CD4-positive, alpha-beta memory T cell (primary cell): ENCODE results near the gene SCAF1. TPM values are rescaled to one million over a fixed set of nuclear protein-coding genes. Genes with fewer than 3 reads are reported as not detected.
"Not testable (repeated sequence)": the region's sequence is repeated elsewhere in the genome, so short reads cannot be mapped to it uniquely, and the experiment has no call there.

Experiments
- CTCF ChIA-PET: fragments of 350-600 bp; sonication (Branson Sonifier 250); formaldehyde crosslinking; loops from one replicate; lab custom pipeline; 2021; ENCODE audit warnings: inconsistent platforms; ENCODE audit not compliant: partially characterized antibody; lab: Charles Lee
- POLR2A ChIA-PET: fragments of 350-600 bp; sonication (Branson Sonifier 250); formaldehyde crosslinking; loops from one replicate; lab custom pipeline; 2021; ENCODE audit not compliant: partially characterized antibody; lab: Charles Lee
- DNase-seq, 5 donors: peaks; one replicate each; pipeline versions ENCODE4 v3.0.0 to v3.0.0-alpha.2; 2020 to 2022; ENCODE audit warnings: mixed read lengths in 1 of 5
- H3K27ac ChIP-seq: one replicate; pipeline ENCODE4 v1.7.0; 2013; ENCODE audit warnings: low read depth, low read length
- H3K27me3 ChIP-seq: 2 replicates; pipeline ENCODE4 v1.7.0; 2013; ENCODE audit warnings: mild to moderate bottlenecking, low read length, moderate library complexity; ENCODE audit not compliant: insufficient read depth
- H3K36me3 ChIP-seq: 2 replicates; pipeline ENCODE4 v1.7.0; 2013; ENCODE audit warnings: mild to moderate bottlenecking, low read length, moderate library complexity; ENCODE audit not compliant: insufficient read depth
- H3K4me1 ChIP-seq: 2 replicates; pipeline ENCODE4 v1.7.0; 2013; ENCODE audit warnings: mild to moderate bottlenecking, low read length, moderate library complexity; ENCODE audit not compliant: insufficient read depth
- H3K4me3 ChIP-seq, 2 donors: one replicate each; pipeline ENCODE4 v1.7.0; 2013; ENCODE audit warnings: low read length in 2 of 2, mild to moderate bottlenecking in 1 of 2
- H3K9me3 ChIP-seq, 2 donors: one replicate each; pipeline ENCODE4 v1.7.0; 2013; ENCODE audit warnings: low read length in 2 of 2, control low read depth in 1 of 2; ENCODE audit not compliant: control insufficient read depth in 1 of 2
- H3K27ac Mint-ChIP-seq, 7 donors: one replicate each; pipeline ENCODE4 v1.8.0; 2020 to 2021; ENCODE audit warnings: mixed read lengths in 7 of 7, mild to moderate bottlenecking in 6 of 7, inconsistent platforms in 3 of 7, moderate library complexity in 3 of 7
- H3K27me3 Mint-ChIP-seq, 2 donors: one replicate each; pipeline ENCODE4 v1.8.0; 2020 to 2021; ENCODE audit warnings: mixed read lengths in 2 of 2
- H3K36me3 Mint-ChIP-seq, 2 donors: one replicate each; pipeline ENCODE4 v1.8.0; 2020 to 2021; ENCODE audit warnings: mixed read lengths in 2 of 2, inconsistent platforms in 1 of 2, mild to moderate bottlenecking in 1 of 2
- H3K4me1 Mint-ChIP-seq, 4 donors: one replicate each; pipeline ENCODE4 v1.8.0; 2020 to 2021; ENCODE audit warnings: mixed read lengths in 4 of 4, mild to moderate bottlenecking in 1 of 4
- H3K4me3 Mint-ChIP-seq, 8 donors: one replicate each; pipeline ENCODE4 v1.8.0; 2020 to 2021; ENCODE audit warnings: mixed read lengths in 8 of 8, mild to moderate bottlenecking in 7 of 8, moderate library complexity in 6 of 8, inconsistent platforms in 3 of 8
- H3K9me3 Mint-ChIP-seq, 8 donors: one replicate each; pipeline ENCODE4 v1.8.0; 2020 to 2021; ENCODE audit warnings: mixed read lengths in 8 of 8, mild to moderate bottlenecking in 5 of 8, inconsistent platforms in 3 of 8, moderate library complexity in 1 of 8
- intact Hi-C: fragments of 100-400 bp; cut with micrococcal nuclease; formaldehyde crosslinking; loops from one replicate; pipeline ENCODE4 v1.15.1; 2023
- polyA plus RNA-seq, 2 donors: library from polyadenylated mRNA; unstranded; fragments of 300-500 nt; fragmentation: Illumina TruSeq; gene quantifications; one replicate each; pipeline ENCODE4 v1.2.3, GENCODE V29; 2021
- total RNA-seq, 2 experiments: library from RNA; stranded (reverse); gene quantifications; one replicate each; pipeline ENCODE4 v1.2.3, GENCODE V29; 2021

The SCAF1 gene
- total and polyA plus RNA-seq, 4 experiments from 2014 or later: 4.0 to 62.7 (median 60.5) TPM; not detected in 1

- Mint-ChIP-seq H3K27ac (peak overlapping the region in 3 of 7 donors; percentile 14 to 62 (median 58)), H3K4me1 (peaks cover 2 to 9% (median 5%) of the 10 kb centered on the region in 4 donors), H3K9me3 (peaks cover 0 to 2% (median 0%) of the 10 kb centered on the region in 8 donors), H3K4me3 (no peak overlapping the region), H3K36me3 (peaks cover 12% of the 10 kb centered on the region in 2 donors), H3K27me3 (no peaks in the 10 kb centered on the region)
- Histone ChIP-seq H3K9me3 (no peaks in the 10 kb centered on the region), H3K36me3 (no peaks in the 10 kb centered on the region), H3K27ac (no peak overlapping the region), H3K4me3 (no peak overlapping the region), H3K4me1 (no peaks in the 10 kb centered on the region), H3K27me3 (no peaks in the 10 kb centered on the region)
- no peak for DNase-seq
- intact Hi-C loops: no loop called here
- ChIA-PET POLR2A (interaction anchor here (0.7 to 2.9 kb wide), 5 partner anchors 9 to 44 kb away, joined by 3 to 15 read pairs (median 4); partner anchors contain the start of genes PRR12 and RRAS), CTCF (interaction anchor here (1.1 kb wide), 2 partner anchors 8 to 47 kb away, joined by 3 to 4 read pairs; partner anchors contain the start of gene RRAS)
These were observed 10.3 kb upstream of the SCAF1 start for GRCh38 chr19:49631610-49632192.

GRCh38 chr19:49632576-49632975, 9.4 kb upstream of the SCAF1 start:
- H3K27ac ChIP-seq: no peak overlapping the region
- intact Hi-C loops: no loop called here
- CTCF ChIA-PET: no interaction called here
- peaks cover 3 to 5% of the 10 kb centered on the region in 2 donors for H3K36me3 Mint-ChIP-seq
- no peaks in the 10 kb centered on the region for H3K36me3 ChIP-seq
- POLR2A ChIA-PET: interaction anchor here (0.7 to 2.9 kb wide), 2 partner anchors 32 to 41 kb away, joined by 3 to 15 read pairs; partner anchors contain the start of gene PRR12
- H3K4me3 Mint-ChIP-seq: no peak overlapping the region
- H3K4me1 Mint-ChIP-seq: peaks cover 2 to 11% (median 6%) of the 10 kb centered on the region in 4 donors
- DNase-seq: no peak
- no peaks in the 10 kb centered on the region for H3K27me3 ChIP-seq
- H3K4me3 ChIP-seq: no peak overlapping the region
- H3K9me3 Mint-ChIP-seq: peaks cover 0 to 2% (median 0%) of the 10 kb centered on the region in 8 donors
- H3K9me3 ChIP-seq: no peaks in the 10 kb centered on the region
- H3K27ac Mint-ChIP-seq: peak overlapping the region in 1 of 7 donors; percentile 35
- peaks cover under 1% of the 10 kb centered on the region for H3K4me1 ChIP-seq
- no peaks in the 10 kb centered on the region for H3K27me3 Mint-ChIP-seq

GRCh38 chr19:49633273-49633672, 8.7 kb upstream of the SCAF1 start:
- POLR2A ChIA-PET, H3K27me3 Mint-ChIP-seq, H3K4me3 ChIP-seq, H3K27me3 ChIP-seq, H3K36me3 ChIP-seq, H3K4me1 ChIP-seq, intact Hi-C loops, H3K9me3 Mint-ChIP-seq, CTCF ChIA-PET, DNase-seq, H3K36me3 Mint-ChIP-seq, H3K27ac ChIP-seq, H3K9me3 ChIP-seq, H3K4me3 Mint-ChIP-seq: not testable (repeated sequence)
- Mint-ChIP-seq H3K4me1 (peaks cover 3 to 17% (median 12%) of the 10 kb centered on the region in 4 donors), H3K27ac (peak overlapping the region in 1 of 7 donors; percentile 16)

GRCh38 chr19:49635530-49636232, 6.3 kb upstream of the SCAF1 start:
- intact Hi-C loops: no loop called here
- ChIA-PET CTCF (interaction anchor here (1.0 kb wide), 1 partner anchor 37 kb away, joined by 3 read pairs; no protein-coding TSS in a partner anchor), POLR2A (interaction anchor here (0.7 to 1.8 kb wide), 5 partner anchors 24 to 77 kb away, joined by 3 to 5 read pairs (median 3); partner anchors contain the start of gene PRR12)
- Histone ChIP-seq H3K27me3 (no peaks in the 10 kb centered on the region), H3K4me1 (peaks cover 24% of the 10 kb centered on the region), H3K36me3 (no peaks in the 10 kb centered on the region), H3K9me3 (no peaks in the 10 kb centered on the region), H3K4me3 (no peak overlapping the region), H3K27ac (no peak overlapping the region)
- Mint-ChIP-seq H3K4me3 (peak overlapping the region in 1 of 8 donors; percentile 49), H3K9me3 (peaks cover 0 to 2% (median 0%) of the 10 kb centered on the region in 8 donors), H3K27ac (peak overlapping the region in 4 of 7 donors; percentile 40 to 73 (median 50)), H3K36me3 (peaks cover 0 to 1% of the 10 kb centered on the region in 2 donors), H3K27me3 (no peaks in the 10 kb centered on the region), H3K4me1 (peaks cover 19 to 37% (median 29%) of the 10 kb centered on the region in 4 donors)
- no peak for DNase-seq

- no peak overlapping the region for H3K4me3 ChIP-seq
- POLR2A ChIA-PET: interaction anchor here (1.2 to 1.8 kb wide), 3 partner anchors 23 to 46 kb away, joined by 3 to 5 read pairs (median 3); partner anchors contain the start of gene PRR12
- DNase-seq: no peak
- H3K36me3 ChIP-seq: no peaks in the 10 kb centered on the region
- Mint-ChIP-seq H3K4me3 (no peak overlapping the region), H3K36me3 (peaks cover 0 to 1% of the 10 kb centered on the region in 2 donors), H3K9me3 (peaks cover 0 to 2% (median 0%) of the 10 kb centered on the region in 8 donors), H3K4me1 (peaks cover 22 to 43% (median 31%) of the 10 kb centered on the region in 4 donors), H3K27me3 (no peaks in the 10 kb centered on the region), H3K27ac (peak overlapping the region in 2 of 7 donors; percentile 42 to 73)
- H3K4me1 ChIP-seq: peaks cover 31% of the 10 kb centered on the region
- intact Hi-C loops: no loop called here
- CTCF ChIA-PET: no interaction called here
- H3K27ac ChIP-seq: no peak overlapping the region
- no peaks in the 10 kb centered on the region for H3K9me3 ChIP-seq
- no peaks in the 10 kb centered on the region for H3K27me3 ChIP-seq
These were observed 5.6 kb upstream of the SCAF1 start for GRCh38 chr19:49636233-49636932.

GRCh38 chr19:49637821-49638738, 3.9 kb upstream of the SCAF1 start:
- H3K27ac Mint-ChIP-seq: peak overlapping the region in 6 of 7 donors; percentile 51 to 95 (median 87)

More at GRCh38 chr19:49637821-49638738, 3.9 kb upstream of the SCAF1 start:
- H3K4me3 Mint-ChIP-seq: peak overlapping the region in 7 of 8 donors; percentile 9 to 87 (median 77)
- intact Hi-C loops: no loop called here
- DNase-seq: no peak
- peaks cover 0 to 8% of the 10 kb centered on the region in 2 donors for H3K36me3 Mint-ChIP-seq
- ChIA-PET CTCF (interaction anchor here (0.9 kb wide), 1 partner anchor 44 kb away, joined by 4 read pairs; no protein-coding TSS in a partner anchor), POLR2A (interaction anchor here (0.7 to 5.0 kb wide), 8 partner anchors 21 to 358 kb away, joined by 3 to 66 read pairs (median 3); partner anchors contain the start of genes BCL2L12, IRF3, PRMT1 and PRR12)
- H3K27me3 Mint-ChIP-seq: no peaks in the 10 kb centered on the region
- H3K4me1 Mint-ChIP-seq: peaks cover 30 to 58% (median 42%) of the 10 kb centered on the region in 4 donors
- Histone ChIP-seq H3K27ac (no peak overlapping the region), H3K36me3 (no peaks in the 10 kb centered on the region), H3K9me3 (no peaks in the 10 kb centered on the region), H3K4me3 (no peak overlapping the region), H3K4me1 (peaks cover 40% of the 10 kb centered on the region), H3K27me3 (no peaks in the 10 kb centered on the region)
- peaks cover 0 to 2% (median 0%) of the 10 kb centered on the region in 8 donors for H3K9me3 Mint-ChIP-seq
